Measurements from ENCODE around the gene TRIM6. TPM values are rescaled to one million over a fixed set of nuclear protein-coding genes. Genes with fewer than 3 reads are reported as not detected.

TRIM6 gene
- total RNA-seq, 2 experiments from 2014 or later, result not detected

DNA sequence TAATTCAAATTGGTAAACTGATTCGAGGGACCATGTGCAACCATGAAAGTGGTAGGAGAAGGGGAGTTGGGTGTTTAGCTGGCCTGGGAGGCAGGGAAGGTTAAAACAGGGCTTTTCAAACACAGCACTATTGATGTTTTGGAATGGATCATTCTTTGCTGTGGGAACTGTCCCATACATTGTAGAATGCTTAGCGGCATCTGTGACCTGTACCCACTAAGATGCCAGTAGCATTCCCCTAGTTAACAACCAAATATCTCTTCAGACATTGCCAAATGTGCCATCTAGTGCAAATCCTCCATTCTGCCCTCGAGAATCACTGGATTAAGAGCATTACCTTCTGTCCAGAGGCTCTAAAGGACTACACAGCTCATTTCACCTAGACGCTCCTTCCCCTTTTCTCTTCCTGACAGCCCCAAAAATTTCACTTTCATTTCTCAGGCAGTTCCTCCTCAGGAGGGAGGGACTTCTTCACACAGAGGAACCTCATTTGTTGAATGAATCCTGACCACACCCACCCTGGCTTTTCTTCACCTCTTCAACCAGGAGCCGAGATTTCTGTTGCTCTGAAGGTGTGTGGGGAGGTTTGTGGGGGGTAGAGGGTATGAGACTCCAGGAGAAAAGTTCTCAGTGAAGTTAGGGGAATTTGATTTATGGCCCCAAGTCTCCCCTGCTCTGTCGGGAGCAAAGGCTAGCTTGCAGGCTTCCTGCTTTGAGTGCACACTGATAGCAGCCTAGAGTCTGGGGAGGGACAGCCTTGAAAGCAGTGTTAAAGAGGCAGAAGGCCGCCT lies 28.2 kb downstream of the TRIM6 start, which contains the start of gene TRIM34:
TRIM34 (plus strand) TSS at position 513 of the 791 bp plus-strand sequence. CDS start 7,331 bp downstream, outside the sequence.
- Mint-ChIP-seq H3K36me3 (ENCODE audit: low read depth) (peaks cover 5% of the 10 kb centered on the region), H3K27ac (peak within 1 kb of the TSS; percentile 84), H3K9me3 (no peaks in the 10 kb centered on the region), H3K4me1 (ENCODE audit: low read depth) (peaks cover 53% of the 10 kb centered on the region), H3K4me3 (peak within 1 kb of the TSS; percentile 90), H3K27me3 (no peaks in the 10 kb centered on the region)
- intact Hi-C loops (cut with DNase I, micrococcal nuclease), result loop anchor here (2.0 to 10.0 kb wide), 4 partner anchors 58 to 610 kb away; partner anchors contain the start of genes CNGA4 (in 1 of the 2), FHIP1B (in 1 of the 2) and TRIM5 (in 1 of the 2)
- DNase-seq (peak; percentile 18 to 87 (median 47)), ATAC-seq (ENCODE audit: poor library complexity) (peak; percentile 98)
- Histone ChIP-seq H3K9me3 (ENCODE audit: control insufficient read depth in 1 of 2, insufficient read depth in 1 of 2, low read length in 2 of 2) (no peaks in the 10 kb centered on the region), H3K36me3 (ENCODE audit: insufficient read depth, low read length) (no peaks in the 10 kb centered on the region), H3K4me3 (ENCODE audit: low read length) (peak within 1 kb of the TSS; percentile 63), H3K27me3 (ENCODE audit: control insufficient read depth in 1 of 2, insufficient read depth in 2 of 2, low read length in 2 of 2) (no peaks in the 10 kb centered on the region), H3K27ac (ENCODE audit: low read depth in 1 of 2, low read length in 2 of 2) (peak within 1 kb of the TSS; percentile 43 to 50), H3K4me1 (ENCODE audit: insufficient read depth, low read length) (peaks cover 27% of the 10 kb centered on the region)
- TF ChIP-seq, protein P1, sequence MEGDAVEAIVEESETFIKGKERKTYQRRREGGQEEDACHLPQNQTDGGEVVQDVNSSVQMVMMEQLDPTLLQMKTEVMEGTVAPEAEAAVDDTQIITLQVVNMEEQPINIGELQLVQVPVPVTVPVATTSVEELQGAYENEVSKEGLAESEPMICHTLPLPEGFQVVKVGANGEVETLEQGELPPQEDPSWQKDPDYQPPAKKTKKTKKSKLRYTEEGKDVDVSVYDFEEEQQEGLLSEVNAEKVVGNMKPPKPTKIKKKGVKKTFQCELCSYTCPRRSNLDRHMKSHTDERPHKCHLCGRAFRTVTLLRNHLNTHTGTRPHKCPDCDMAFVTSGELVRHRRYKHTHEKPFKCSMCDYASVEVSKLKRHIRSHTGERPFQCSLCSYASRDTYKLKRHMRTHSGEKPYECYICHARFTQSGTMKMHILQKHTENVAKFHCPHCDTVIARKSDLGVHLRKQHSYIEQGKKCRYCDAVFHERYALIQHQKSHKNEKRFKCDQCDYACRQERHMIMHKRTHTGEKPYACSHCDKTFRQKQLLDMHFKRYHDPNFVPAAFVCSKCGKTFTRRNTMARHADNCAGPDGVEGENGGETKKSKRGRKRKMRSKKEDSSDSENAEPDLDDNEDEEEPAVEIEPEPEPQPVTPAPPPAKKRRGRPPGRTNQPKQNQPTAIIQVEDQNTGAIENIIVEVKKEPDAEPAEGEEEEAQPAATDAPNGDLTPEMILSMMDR (IDR thresholded peaks at IDR 0.05), result no peak
- ChIA-PET POLR2A (interaction anchor here (1.0 to 1.3 kb wide), 2 partner anchors 60 to 65 kb away, joined by 6 to 11 read pairs; partner anchors contain the start of genes TRIM22 and TRIM5), CTCF (interaction anchor here (1.3 to 1.8 kb wide), 2 partner anchors 25 to 60 kb away, joined by 3 to 4 read pairs; partner anchors contain the start of gene TRIM5)

GRCh38 chr11:5625281-5625680 lies 28.8 kb downstream of the TRIM6 start:
- peak overlapping the region; percentile 90 for H3K4me3 Mint-ChIP-seq
- intact Hi-C loops (cut with DNase I, micrococcal nuclease), result loop anchor here (2.0 to 10.0 kb wide), 3 partner anchors 57 to 610 kb away; partner anchors contain the start of genes CNGA4 (in 1 of the 2), FHIP1B (in 1 of the 2) and TRIM5 (in 1 of the 2)
- DNase-seq, result peak in 2 of 14 experiments; percentile 9 to 10
- H3K4me1 Mint-ChIP-seq (ENCODE audit: low read depth), result peaks cover 57% of the 10 kb centered on the region
- H3K27me3 Mint-ChIP-seq, result no peaks in the 10 kb centered on the region
- H3K36me3 Mint-ChIP-seq (ENCODE audit: low read depth), result peaks cover 5% of the 10 kb centered on the region
- Histone ChIP-seq H3K36me3 (ENCODE audit: insufficient read depth, low read length) (no peaks in the 10 kb centered on the region), H3K9me3 (ENCODE audit: control insufficient read depth in 1 of 2, insufficient read depth in 1 of 2, low read length in 2 of 2) (no peaks in the 10 kb centered on the region), H3K4me3 (ENCODE audit: low read length) (peak overlapping the region; percentile 63), H3K4me1 (ENCODE audit: insufficient read depth, low read length) (peaks cover 27% of the 10 kb centered on the region), H3K27me3 (ENCODE audit: control insufficient read depth in 1 of 2, insufficient read depth in 2 of 2, low read length in 2 of 2) (no peaks in the 10 kb centered on the region), H3K27ac (ENCODE audit: low read depth in 1 of 2, low read length in 2 of 2) (peak overlapping the region; percentile 43 to 50)
- ATAC-seq (ENCODE audit: poor library complexity), result no peak
- H3K27ac Mint-ChIP-seq, result peak overlapping the region; percentile 84
- CTCF ChIA-PET, result interaction anchor here (1.3 to 1.8 kb wide), 2 partner anchors 25 to 59 kb away, joined by 3 to 4 read pairs; partner anchors contain the start of gene TRIM5
- TF ChIP-seq, protein P1 (IDR thresholded peaks at IDR 0.05), result no peak
- POLR2A ChIA-PET, result interaction anchor here (1.0 to 1.3 kb wide), 2 partner anchors 59 to 64 kb away, joined by 6 to 11 read pairs; partner anchors contain the start of genes TRIM22 and TRIM5
- no peaks in the 10 kb centered on the region for H3K9me3 Mint-ChIP-seq

DNA sequence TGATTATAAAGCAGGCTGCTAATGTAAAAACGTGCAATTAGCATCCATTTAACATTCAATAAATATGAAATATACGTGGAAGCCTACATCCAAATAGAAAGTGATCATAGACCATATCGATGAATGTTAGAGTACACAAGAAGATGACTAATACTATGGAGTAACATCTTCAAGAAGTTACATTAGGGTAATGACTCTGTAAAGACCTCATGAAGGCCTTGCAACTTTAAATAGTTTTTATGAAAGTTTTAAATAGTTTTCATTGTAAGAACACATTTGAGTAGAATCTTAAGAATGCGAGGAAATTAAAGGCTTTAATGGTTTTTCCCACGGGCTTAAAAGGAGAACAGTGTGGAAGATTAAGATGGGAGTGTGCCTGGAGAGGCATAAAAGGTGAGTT lies 29.8 kb downstream of the TRIM6 start:
- Mint-ChIP-seq H3K4me3 (peak overlapping the region; percentile 90), H3K27me3 (no peaks in the 10 kb centered on the region), H3K9me3 (no peaks in the 10 kb centered on the region), H3K36me3 (ENCODE audit: low read depth) (peaks cover 9% of the 10 kb centered on the region), H3K4me1 (ENCODE audit: low read depth) (peaks cover 66% of the 10 kb centered on the region), H3K27ac (peak overlapping the region; percentile 84)
- POLR2A ChIA-PET, result no interaction called here
- TF ChIP-seq, protein P1 (IDR thresholded peaks at IDR 0.05), result no peak
- H3K9me3 ChIP-seq (ENCODE audit: control insufficient read depth in 1 of 2, insufficient read depth in 1 of 2, low read length in 2 of 2), result no peaks in the 10 kb centered on the region
- intact Hi-C loops (cut with DNase I, micrococcal nuclease), result loop anchor here in 1 of 2 experiments (5.0 to 10.0 kb wide), 2 partner anchors 56 to 609 kb away; partner anchors contain the start of genes CNGA4 and FHIP1B
- no peak overlapping the region for H3K4me3 ChIP-seq (ENCODE audit: low read length)
- H3K36me3 ChIP-seq (ENCODE audit: insufficient read depth, low read length), result no peaks in the 10 kb centered on the region
- no peak for DNase-seq
- H3K4me1 ChIP-seq (ENCODE audit: insufficient read depth, low read length), result peaks cover 27% of the 10 kb centered on the region
- H3K27me3 ChIP-seq (ENCODE audit: control insufficient read depth in 1 of 2, insufficient read depth in 2 of 2, low read length in 2 of 2), result no peaks in the 10 kb centered on the region
- no peak overlapping the region for H3K27ac ChIP-seq (ENCODE audit: low read depth in 1 of 2, low read length in 2 of 2)
- CTCF ChIA-PET, result interaction anchor here (1.8 kb wide), 1 partner anchor 26 kb away, joined by 4 read pairs; no protein-coding TSS in a partner anchor
- no peak for ATAC-seq (ENCODE audit: poor library complexity)
